Endometrial microvascular endothelial cells (primary cell): ENCODE data around the gene UGT1A4. TPM values are rescaled to one million over a fixed set of nuclear protein-coding genes. Genes with fewer than 3 reads are reported as not detected.

Source experiments
- in situ Hi-C: cut with HindIII; loops from 2 replicates; pipeline ENCODE4 v1.10.0; 2017; ENCODE audit warnings: low sequenced_read_pairs, low pct_unique_long_range_greater_than_20kb; ENCODE audit errors: inconsistent ontology term
- total RNA-seq: library from RNA; depleted of rRNA; stranded (reverse); fragments of >200 nt; gene quantifications from one replicate; pipeline ENCODE4 v1.2.3, GENCODE V29; 2015; ENCODE audit errors: inconsistent ontology term

UGT1A4 gene
- total RNA-seq, 1 donor from 2014 or later, result not detected

DNA sequence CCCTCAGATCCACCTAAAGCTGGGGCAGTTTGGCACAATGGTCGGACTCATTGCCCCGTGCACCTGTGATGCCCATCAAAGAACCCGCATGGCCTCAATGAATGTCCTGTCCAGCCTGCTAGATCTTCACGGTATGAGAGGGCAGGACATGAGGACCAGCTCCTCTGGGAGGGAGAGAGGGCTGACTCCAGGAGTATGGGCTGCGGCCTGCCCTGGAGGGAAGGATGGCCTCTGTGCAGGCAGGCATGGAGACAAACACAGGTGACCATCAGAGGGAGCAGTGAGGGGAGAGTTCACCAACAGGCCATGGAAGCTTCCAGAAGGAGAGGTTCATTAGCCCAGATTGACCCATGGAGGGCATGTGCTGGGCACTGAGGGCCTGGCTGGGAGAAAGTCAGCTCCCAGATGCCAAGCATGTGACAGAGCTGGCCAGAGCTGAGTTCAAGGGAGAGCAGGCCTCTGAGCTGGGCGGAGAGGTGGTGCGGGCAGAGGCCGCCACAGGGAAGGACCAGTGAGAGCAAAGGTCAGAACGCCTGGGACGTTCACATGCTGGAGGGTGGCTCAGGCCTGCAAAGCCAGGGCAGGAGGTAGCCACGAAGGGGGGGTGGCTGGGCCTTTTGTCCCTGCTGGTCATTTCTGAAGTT is 99.6 kb downstream of the UGT1A4 start:
- in situ Hi-C loops, result no loop called here

DNA sequence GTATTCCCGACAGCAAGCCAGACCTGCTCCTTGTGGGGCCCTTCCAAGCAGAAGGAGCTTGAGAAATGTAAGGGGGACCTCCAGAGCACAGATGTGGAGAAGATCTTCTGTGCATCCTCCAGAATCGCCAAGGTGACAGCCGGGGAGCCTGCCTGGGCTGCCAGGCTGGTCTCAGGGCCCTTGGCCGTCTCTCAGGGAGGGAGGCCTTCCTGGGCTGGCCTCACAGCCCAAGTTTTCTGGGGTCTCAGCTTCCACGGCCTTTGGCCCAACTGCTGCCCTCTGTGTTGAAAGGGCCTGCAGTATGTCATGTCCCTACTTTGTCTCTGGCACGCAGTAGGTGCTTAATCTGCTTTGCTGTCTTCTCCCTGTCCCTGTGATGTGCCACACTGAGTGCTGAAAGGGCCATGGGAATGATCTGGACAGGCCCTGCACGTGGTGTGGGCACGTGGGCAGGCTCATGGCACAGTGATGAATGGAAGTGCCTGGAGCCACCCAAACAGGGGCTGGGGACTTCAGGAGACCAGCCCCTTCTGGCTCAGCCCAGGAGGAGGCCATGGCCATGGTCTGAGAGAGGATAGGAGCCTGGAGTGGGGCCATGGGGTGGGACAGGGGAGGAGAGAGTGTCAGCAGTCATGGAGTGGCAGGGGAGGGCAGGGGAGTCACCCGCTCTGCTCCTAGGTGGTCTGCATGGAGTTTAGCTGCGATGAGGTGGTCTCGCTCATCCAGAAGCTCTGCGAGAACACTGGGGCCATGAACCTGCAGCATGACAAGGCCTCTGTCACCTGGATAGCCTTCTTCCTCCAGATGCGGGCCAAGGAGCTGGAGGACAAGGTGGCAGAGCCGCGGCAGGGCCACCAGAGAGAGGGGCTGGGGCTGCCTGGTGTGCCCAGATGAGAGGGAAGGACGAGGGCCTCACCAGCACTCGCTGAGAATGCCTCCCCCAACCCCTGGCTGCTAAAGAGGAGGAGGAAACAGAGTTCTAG is 100.4 kb downstream of the UGT1A4 start:
- in situ Hi-C loops, result no loop called here

DNA sequence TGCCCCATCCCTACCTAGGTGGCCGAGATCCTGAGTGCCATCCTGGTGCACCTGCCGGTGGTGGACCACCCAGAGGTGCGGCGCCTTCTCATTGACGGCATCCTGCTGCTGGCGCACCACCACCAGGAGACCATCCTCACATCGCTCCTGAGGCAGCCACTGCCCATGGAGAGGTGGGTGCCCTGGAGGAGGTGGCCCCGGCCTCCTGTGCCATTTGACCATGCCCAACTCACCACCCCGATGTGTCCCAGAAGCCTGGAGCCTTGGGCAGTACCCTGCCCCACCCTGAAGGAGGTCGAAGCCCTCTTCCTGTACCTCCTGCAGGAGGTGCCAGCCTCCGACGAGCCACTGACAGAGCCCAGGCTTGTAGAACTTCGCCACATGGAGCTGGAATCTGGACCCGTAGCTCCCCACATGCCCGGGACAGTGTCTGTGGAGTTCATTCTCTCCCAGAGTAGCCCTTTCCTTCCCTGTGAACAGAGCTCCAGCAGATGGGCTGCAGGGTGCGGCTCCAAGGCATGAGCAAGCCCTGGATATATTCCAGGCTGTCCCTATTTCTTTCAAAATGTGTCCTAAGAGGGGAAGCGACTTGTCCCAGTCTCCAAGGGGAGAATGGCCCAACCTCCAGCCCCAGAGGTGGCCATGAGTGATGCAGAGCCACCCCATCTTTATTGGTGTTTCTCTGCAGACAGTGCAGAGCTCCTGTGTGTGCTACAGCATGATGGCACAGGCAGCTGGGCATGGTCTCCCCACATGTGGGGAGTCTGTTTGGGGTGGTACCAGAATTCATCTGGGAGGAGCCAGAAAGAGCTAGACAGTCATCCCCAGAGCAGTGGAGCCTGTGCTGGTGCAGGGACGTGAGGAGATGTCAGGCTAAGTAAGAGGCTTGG is 101.6 kb downstream of the UGT1A4 start:
- in situ Hi-C loops, result no loop called here

DNA sequence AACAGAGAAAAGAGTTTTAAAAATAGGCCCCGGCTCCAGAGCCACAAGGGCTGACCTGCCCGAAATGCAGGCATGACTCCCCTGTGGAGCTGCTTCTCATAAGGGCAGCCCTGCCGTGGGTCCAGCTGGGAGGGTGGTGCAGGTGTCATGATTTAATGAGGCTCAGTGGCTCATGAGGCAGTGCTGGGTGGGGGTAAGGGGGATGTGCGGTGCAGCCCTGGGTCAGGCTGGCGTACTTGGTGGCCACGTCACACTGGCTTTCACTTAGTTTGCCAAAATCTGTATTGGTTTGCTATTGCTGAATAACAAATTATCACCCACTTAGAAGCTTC is 102.2 kb downstream of the UGT1A4 start:
- in situ Hi-C loops, result no loop called here

DNA sequence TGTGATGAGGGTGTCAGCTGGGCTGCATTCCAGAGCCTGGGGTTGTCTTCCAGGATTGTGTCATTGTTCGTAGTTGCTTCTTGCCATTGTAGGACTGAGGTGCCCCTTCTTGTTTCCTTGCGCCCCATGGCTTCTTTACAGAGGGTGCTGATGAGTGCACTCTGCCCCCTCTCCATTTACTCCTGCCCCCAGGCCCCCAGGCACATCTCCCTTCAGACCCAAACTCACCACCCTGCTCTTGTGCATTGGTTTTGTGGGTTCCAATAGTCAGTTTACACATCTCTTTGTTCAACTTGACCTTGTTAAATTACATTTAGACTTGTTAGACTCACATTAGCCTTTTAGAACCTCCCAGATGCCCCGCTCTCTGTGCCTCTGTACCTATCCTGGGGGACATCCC is 102.7 kb downstream of the UGT1A4 start:
- in situ Hi-C loops, result no loop called here

DNA sequence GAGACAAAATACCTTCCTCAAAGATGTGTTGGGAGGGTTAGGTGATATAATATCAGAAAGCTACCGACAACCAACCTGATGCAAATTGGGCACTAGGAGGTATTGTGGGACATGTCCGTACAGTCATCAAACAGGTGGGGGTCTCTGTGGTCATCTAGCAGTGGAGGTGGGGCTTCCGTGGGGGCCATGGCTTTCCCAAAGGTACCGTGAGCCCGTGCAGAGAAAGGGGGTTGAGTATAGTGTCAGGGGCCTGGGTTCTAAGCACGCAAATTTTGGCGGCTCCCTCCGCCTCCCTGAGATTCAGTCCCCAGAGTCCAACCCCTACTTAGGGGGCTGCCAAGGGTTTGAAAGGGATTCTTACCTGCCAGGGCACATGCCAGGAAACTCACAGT is 103.2 kb downstream of the UGT1A4 start:
- in situ Hi-C loops, result no loop called here

DNA sequence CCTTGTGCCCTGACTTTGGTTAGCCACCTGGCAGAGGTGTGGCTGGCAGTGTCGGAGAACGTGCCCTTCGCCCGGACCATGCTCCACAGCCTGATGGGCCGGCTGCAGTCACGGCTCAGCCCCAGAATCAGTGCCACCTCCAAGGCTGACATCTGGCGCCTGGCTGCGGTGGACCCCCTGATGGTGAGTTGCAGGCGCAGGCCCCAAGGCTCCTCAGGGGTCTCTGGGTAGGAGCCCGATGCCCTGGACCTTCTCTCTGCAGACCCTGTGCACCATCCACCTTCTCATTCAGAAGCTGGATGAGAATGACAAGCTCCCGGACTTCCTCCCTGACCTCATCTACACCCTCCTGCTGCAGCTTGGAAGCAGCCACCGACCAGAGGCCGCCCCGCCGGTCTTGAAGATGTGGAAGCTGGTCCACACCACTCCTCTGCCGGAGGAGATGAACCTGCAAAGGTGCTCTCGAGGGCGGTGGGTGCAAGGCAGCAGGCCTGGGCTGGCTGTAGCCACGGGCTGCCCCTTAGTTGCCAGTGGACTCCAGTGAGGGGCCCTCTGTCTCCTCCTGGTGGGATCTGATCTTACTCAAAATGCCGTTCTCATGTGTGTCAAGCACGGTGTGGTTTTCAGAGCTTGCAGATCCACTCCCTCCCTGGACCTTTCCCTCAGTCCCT is 103.7 kb downstream of the UGT1A4 start:
- in situ Hi-C loops, result no loop called here

Other genes starting within 250 kb of the UGT1A4 start
- gene USP40, start 152.0 kb upstream of the UGT1A4 start, total RNA-seq, result 22.3 TPM
- gene UGT1A8, start 101.1 kb upstream of the UGT1A4 start, total RNA-seq, result not detected
- not detected for gene UGT1A10, start 82.3 kb upstream of the UGT1A4 start, total RNA-seq
- not detected for gene UGT1A9, start 46.8 kb upstream of the UGT1A4 start, total RNA-seq
- not detected for gene UGT1A7, start 36.8 kb upstream of the UGT1A4 start, total RNA-seq
- not detected for gene UGT1A6, start 25.8 kb upstream of the UGT1A4 start, total RNA-seq
- not detected for gene UGT1A5, start 5.8 kb upstream of the UGT1A4 start, total RNA-seq
- not detected for gene UGT1A3, start 10.3 kb downstream of the UGT1A4 start, total RNA-seq
- not detected for gene UGT1A1, start 41.5 kb downstream of the UGT1A4 start, total RNA-seq
- gene MROH2A, start 59.6 kb downstream of the UGT1A4 start, total RNA-seq, result not detected
- 69.5 TPM for gene HJURP, start 135.8 kb downstream of the UGT1A4 start, total RNA-seq
- gene TRPM8, start 198.6 kb downstream of the UGT1A4 start, total RNA-seq, result not detected